MM.1S (cell line): ENCODE data around the gene CNOT6.

ENCODE experiments used
- DNase-seq: peaks from one replicate; pipeline ENCODE4 v3.0.0-alpha.2; 2015
- H2AFZ ChIP-seq: fragments of 300-600 bp; sonication (generic); 2 replicates; pipeline ENCODE4 v1.6.0; 2016; ENCODE audit warnings: antibody characterized with exemption, low read length
- H3F3A ChIP-seq: fragments of 300-600 bp; sonication (generic); 2 replicates; pipeline ENCODE4 v1.6.1; 2016; ENCODE audit warnings: mild to moderate bottlenecking, antibody characterized with exemption, low read length, moderate library complexity, mixed read lengths; ENCODE audit not compliant: insufficient read depth
- H3K27ac ChIP-seq: fragments of 300-600 bp; sonication (generic); 2 replicates; pipeline ENCODE4 v1.5.1; 2016; ENCODE audit warnings: mild to moderate bottlenecking, low read length
- H3K27me3 ChIP-seq: fragments of 300-600 bp; sonication (generic); replicated peaks from 2 replicates; pipeline ENCODE4 v1.6.0; 2016; ENCODE audit warnings: low read length; ENCODE audit not compliant: insufficient read depth
- H3K36me3 ChIP-seq: fragments of 300-600 bp; sonication (generic); replicated peaks from 2 replicates; pipeline ENCODE4 v1.6.1; 2016; ENCODE audit warnings: mild to moderate bottlenecking, low read length, mixed read lengths; ENCODE audit not compliant: insufficient read depth
- H3K4me1 ChIP-seq: fragments of 300-600 bp; sonication (generic); 2 replicates; pipeline ENCODE4 v1.6.1; 2016; ENCODE audit warnings: low read length, mixed read lengths
- H3K4me2 ChIP-seq: fragments of 300-600 bp; sonication (generic); 2 replicates; pipeline ENCODE4 v1.6.0; 2016; ENCODE audit warnings: low read depth, low read length
- H3K4me3 ChIP-seq: fragments of 300-600 bp; sonication (generic); 2 replicates; pipeline ENCODE4 v1.5.1; 2016; ENCODE audit warnings: low read length, mixed read lengths
- H3K79me2 ChIP-seq: fragments of 300-600 bp; sonication (generic); 2 replicates; pipeline ENCODE4 v1.6.1; 2016; ENCODE audit warnings: mixed run types, low read length, mixed read lengths
- H3K9ac ChIP-seq: fragments of 300-600 bp; sonication (generic); 2 replicates; pipeline ENCODE4 v1.6.1; 2016; ENCODE audit warnings: low read length, mixed read lengths
- H3K9me2 ChIP-seq: fragments of 300-600 bp; sonication (generic); replicated peaks from 2 replicates; pipeline ENCODE4 v1.6.1; 2016; ENCODE audit warnings: mild to moderate bottlenecking, low read length, mixed read lengths; ENCODE audit not compliant: insufficient read depth
- H3K9me3 ChIP-seq: fragments of 300-600 bp; sonication (generic); replicated peaks from 2 replicates; pipeline ENCODE4 v1.6.1; 2016; ENCODE audit warnings: mild to moderate bottlenecking, low read length, mixed read lengths; ENCODE audit not compliant: insufficient read depth
- H4K20me1 ChIP-seq: fragments of 300-600 bp; sonication (generic); 2 replicates; pipeline ENCODE4 v1.6.1; 2016; ENCODE audit warnings: mild to moderate bottlenecking, low read length, moderate library complexity, mixed read lengths; ENCODE audit not compliant: insufficient read depth
- EZH2 ChIP-seq: fragments of 300-600 bp; sonication (generic); optimal IDR thresholded peaks from 2 replicates; pipeline ENCODE3; 2017; ENCODE audit warnings: low read depth, mild to moderate bottlenecking, antibody characterized with exemption, low read length, mixed read lengths
- EZH2phosphoT487 ChIP-seq: fragments of 300-600 bp; sonication (generic); IDR thresholded peaks from 2 replicates; pipeline ENCODE4 v1.6.1; 2018; ENCODE audit warnings: antibody characterized with exemption, low read length
- TF ChIP-seq, protein P1 (sequence below): fragments of 300-600 bp; sonication (generic); IDR thresholded peaks from 2 replicates; pipeline ENCODE4 v1.5.1; 2016; ENCODE audit warnings: antibody characterized with exemption, low read length, mixed read lengths

CNOT6 gene

GRCh38 chr5:180594311-180595045, 100.3 kb downstream of the CNOT6 start:
- DNase-seq: no peak
- no peaks in the 10 kb centered on the region for H3K36me3 ChIP-seq
- H3K9me2 ChIP-seq: no peaks in the 10 kb centered on the region
- H3K27ac ChIP-seq: no peak overlapping the region
- no peaks in the 10 kb centered on the region for H3K79me2 ChIP-seq
- peaks cover 60% of the 10 kb centered on the region for H3K27me3 ChIP-seq
- no peak overlapping the region for H3K9ac ChIP-seq
- H3F3A ChIP-seq: no peaks in the 10 kb centered on the region
- no peak overlapping the region for H2AFZ ChIP-seq
- H3K9me3 ChIP-seq: no peaks in the 10 kb centered on the region
- no peaks in the 10 kb centered on the region for H3K4me1 ChIP-seq
- no peaks in the 10 kb centered on the region for H4K20me1 ChIP-seq
- no peak overlapping the region for H3K4me3 ChIP-seq
- no peak overlapping the region for H3K4me2 ChIP-seq
- TF ChIP-seq EZH2 (no peak), EZH2phosphoT487 (no peak)
- TF ChIP-seq, protein P1, sequence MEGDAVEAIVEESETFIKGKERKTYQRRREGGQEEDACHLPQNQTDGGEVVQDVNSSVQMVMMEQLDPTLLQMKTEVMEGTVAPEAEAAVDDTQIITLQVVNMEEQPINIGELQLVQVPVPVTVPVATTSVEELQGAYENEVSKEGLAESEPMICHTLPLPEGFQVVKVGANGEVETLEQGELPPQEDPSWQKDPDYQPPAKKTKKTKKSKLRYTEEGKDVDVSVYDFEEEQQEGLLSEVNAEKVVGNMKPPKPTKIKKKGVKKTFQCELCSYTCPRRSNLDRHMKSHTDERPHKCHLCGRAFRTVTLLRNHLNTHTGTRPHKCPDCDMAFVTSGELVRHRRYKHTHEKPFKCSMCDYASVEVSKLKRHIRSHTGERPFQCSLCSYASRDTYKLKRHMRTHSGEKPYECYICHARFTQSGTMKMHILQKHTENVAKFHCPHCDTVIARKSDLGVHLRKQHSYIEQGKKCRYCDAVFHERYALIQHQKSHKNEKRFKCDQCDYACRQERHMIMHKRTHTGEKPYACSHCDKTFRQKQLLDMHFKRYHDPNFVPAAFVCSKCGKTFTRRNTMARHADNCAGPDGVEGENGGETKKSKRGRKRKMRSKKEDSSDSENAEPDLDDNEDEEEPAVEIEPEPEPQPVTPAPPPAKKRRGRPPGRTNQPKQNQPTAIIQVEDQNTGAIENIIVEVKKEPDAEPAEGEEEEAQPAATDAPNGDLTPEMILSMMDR: no peak

DNA sequence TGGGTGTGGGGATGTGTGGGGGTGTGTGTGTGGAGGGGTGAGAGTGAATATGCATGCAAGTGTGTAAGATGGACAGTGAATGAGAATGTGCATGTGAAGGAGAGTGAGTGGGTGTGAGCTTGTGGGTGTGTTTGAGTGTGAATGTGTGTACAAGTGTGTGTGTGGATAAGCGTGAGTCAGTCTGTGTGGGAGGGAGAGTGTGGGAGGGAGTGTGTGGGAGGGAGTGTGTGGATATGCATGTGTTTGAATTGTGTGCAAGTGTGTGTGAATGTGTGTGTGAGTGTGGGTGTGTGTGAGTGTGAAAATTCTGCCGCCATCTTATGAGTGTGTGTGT, 100.8 kb downstream of the CNOT6 start:
- no peak for TF ChIP-seq EZH2phosphoT487
- TF ChIP-seq, protein P1: no peak
- TF ChIP-seq EZH2: no peak
- Histone ChIP-seq H3K27ac (no peak overlapping the region), H3K4me1 (no peaks in the 10 kb centered on the region), H3K79me2 (no peaks in the 10 kb centered on the region), H3F3A (no peaks in the 10 kb centered on the region), H4K20me1 (no peaks in the 10 kb centered on the region), H3K4me3 (no peak overlapping the region), H3K9ac (no peak overlapping the region), H2AFZ (no peak overlapping the region), H3K4me2 (no peak overlapping the region), H3K9me3 (no peaks in the 10 kb centered on the region), H3K27me3 (peaks cover 54% of the 10 kb centered on the region), H3K36me3 (no peaks in the 10 kb centered on the region), H3K9me2 (no peaks in the 10 kb centered on the region)
- no peak for DNase-seq

- no peaks in the 10 kb centered on the region for H3K4me1 ChIP-seq
- no peak overlapping the region for H3K27ac ChIP-seq
Observed at GRCh38 chr5:180595381-180596114, 101.4 kb downstream of the CNOT6 start.

More at GRCh38 chr5:180595381-180596114, 101.4 kb downstream of the CNOT6 start:
- TF ChIP-seq, protein P1: no peak
- TF ChIP-seq EZH2 (no peak), EZH2phosphoT487 (no peak)
- Histone ChIP-seq H3K27me3 (peaks cover 59% of the 10 kb centered on the region), H3K4me3 (no peak overlapping the region), H3K79me2 (no peaks in the 10 kb centered on the region), H4K20me1 (no peaks in the 10 kb centered on the region), H3K9me2 (no peaks in the 10 kb centered on the region), H3K4me2 (no peak overlapping the region), H3K36me3 (no peaks in the 10 kb centered on the region), H3F3A (no peaks in the 10 kb centered on the region), H3K9ac (no peak overlapping the region), H3K9me3 (no peaks in the 10 kb centered on the region), H2AFZ (no peak overlapping the region)
- no peak for DNase-seq
